ENCODE results near the gene TFAP2A. TPM values are rescaled to one million over a fixed set of nuclear protein-coding genes. Genes with fewer than 3 reads are reported as not detected.

Gene TFAP2A
- total RNA-seq, 1 donor from 2014 or later, result 66.6 TPM

- no peak overlapping the region for H3K27ac Mint-ChIP-seq
- TF ChIP-seq, protein P1, sequence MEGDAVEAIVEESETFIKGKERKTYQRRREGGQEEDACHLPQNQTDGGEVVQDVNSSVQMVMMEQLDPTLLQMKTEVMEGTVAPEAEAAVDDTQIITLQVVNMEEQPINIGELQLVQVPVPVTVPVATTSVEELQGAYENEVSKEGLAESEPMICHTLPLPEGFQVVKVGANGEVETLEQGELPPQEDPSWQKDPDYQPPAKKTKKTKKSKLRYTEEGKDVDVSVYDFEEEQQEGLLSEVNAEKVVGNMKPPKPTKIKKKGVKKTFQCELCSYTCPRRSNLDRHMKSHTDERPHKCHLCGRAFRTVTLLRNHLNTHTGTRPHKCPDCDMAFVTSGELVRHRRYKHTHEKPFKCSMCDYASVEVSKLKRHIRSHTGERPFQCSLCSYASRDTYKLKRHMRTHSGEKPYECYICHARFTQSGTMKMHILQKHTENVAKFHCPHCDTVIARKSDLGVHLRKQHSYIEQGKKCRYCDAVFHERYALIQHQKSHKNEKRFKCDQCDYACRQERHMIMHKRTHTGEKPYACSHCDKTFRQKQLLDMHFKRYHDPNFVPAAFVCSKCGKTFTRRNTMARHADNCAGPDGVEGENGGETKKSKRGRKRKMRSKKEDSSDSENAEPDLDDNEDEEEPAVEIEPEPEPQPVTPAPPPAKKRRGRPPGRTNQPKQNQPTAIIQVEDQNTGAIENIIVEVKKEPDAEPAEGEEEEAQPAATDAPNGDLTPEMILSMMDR (conservative IDR thresholded peaks at IDR 0.05), result no peak
- H3K27me3 Mint-ChIP-seq, result no peaks in the 10 kb centered on the region
- H3K9me3 Mint-ChIP-seq, result peaks cover 12% of the 10 kb centered on the region
- no peaks in the 10 kb centered on the region for H3K36me3 Mint-ChIP-seq
- DNase-seq (ENCODE audit: extremely low spot score, unreplicated experiment), result no peak
- no peak overlapping the region for H3K4me3 Mint-ChIP-seq
- H3K4me1 Mint-ChIP-seq (ENCODE audit: unreplicated experiment), result no peaks in the 10 kb centered on the region
Measured at GRCh38 chr6:10347561-10348327, 67.1 kb downstream of the TFAP2A start.

Small RNA genes within 50 kb of the gene (microRNA-seq; reads per million reads assigned to microRNA genes)
- gene MIR5689, result not detected

Other genes with a start within 250 kb of the TFAP2A start
- gene GCNT2, start 106.3 kb upstream of the TFAP2A start, total RNA-seq (ENCODE audit: low replicate concordance), result 21.2 and 21.6 TPM in 2 replicates